ENCODE results near the gene TCP11L2.
"Not testable (repeated sequence)": the region's sequence is repeated elsewhere in the genome, so short reads cannot be mapped to it uniquely, and the experiment has no call there.

The TCP11L2 gene

GRCh38 chr12:106309671-106310505 is 7.4 kb downstream of the TCP11L2 start:
- DNase-seq = no peak

- no peak for DNase-seq
These were observed 8.2 kb downstream of the TCP11L2 start for GRCh38 chr12:106310687-106311086.

- DNase-seq = no peak
These were observed 8.6 kb downstream of the TCP11L2 start for GRCh38 chr12:106311139-106311538.

- not testable (repeated sequence) for DNase-seq
These were observed 10.9 kb downstream of the TCP11L2 start for GRCh38 chr12:106313413-106313812.

GRCh38 chr12:106315523-106315922 is 13.0 kb downstream of the TCP11L2 start:
- DNase-seq = no peak

GRCh38 chr12:106317406-106318082 is 15.0 kb downstream of the TCP11L2 start:
- no peak for DNase-seq

- no peak for DNase-seq
These were observed 18.8 kb downstream of the TCP11L2 start for GRCh38 chr12:106321139-106321850.

- no peak for DNase-seq
These were observed 21.0 kb downstream of the TCP11L2 start for GRCh38 chr12:106323537-106323936.

GRCh38 chr12:106327309-106327869 is 24.9 kb downstream of the TCP11L2 start:
- no peak for DNase-seq

- no peak for DNase-seq
These were observed 26.2 kb downstream of the TCP11L2 start for GRCh38 chr12:106328735-106329134.

GRCh38 chr12:106329231-106329982 is 26.9 kb downstream of the TCP11L2 start:
- DNase-seq = no peak

GRCh38 chr12:106331599-106331998 is 29.1 kb downstream of the TCP11L2 start:
- DNase-seq = no peak

GRCh38 chr12:106332536-106332935 is 30.0 kb downstream of the TCP11L2 start:
- no peak for DNase-seq

GRCh38 chr12:106333010-106333409 is 30.5 kb downstream of the TCP11L2 start:
- DNase-seq = no peak

GRCh38 chr12:106333756-106334155 is 31.2 kb downstream of the TCP11L2 start:
- DNase-seq = no peak

- no peak for DNase-seq
These were observed 38.7 kb downstream of the TCP11L2 start for GRCh38 chr12:106341086-106341877.

GRCh38 chr12:106342397-106343213 is 40.1 kb downstream of the TCP11L2 start:
- DNase-seq = no peak

GRCh38 chr12:106343214-106343528 is 40.6 kb downstream of the TCP11L2 start:
- no peak for DNase-seq

- no peak for DNase-seq
These were observed 41.6 kb downstream of the TCP11L2 start for GRCh38 chr12:106344131-106344530.

- no peak for DNase-seq
These were observed 43.2 kb downstream of the TCP11L2 start for GRCh38 chr12:106345746-106346145.

GRCh38 chr12:106348411-106348810 is 45.9 kb downstream of the TCP11L2 start:
- DNase-seq = no peak

All from CD4-positive, alpha-beta T cell treated with Interleukin-4 for 4 hours (primary cell).